Measurements from ENCODE around the gene ZNF678. TPM values are rescaled to one million over a fixed set of nuclear protein-coding genes. Genes with fewer than 3 reads are reported as not detected.
"Not testable (repeated sequence)": the region's sequence is repeated elsewhere in the genome, so short reads cannot be mapped to it uniquely, and the experiment has no call there.

ZNF678 gene
- total RNA-seq, 1 donor from 2014 or later: 19.5 TPM

DNA sequence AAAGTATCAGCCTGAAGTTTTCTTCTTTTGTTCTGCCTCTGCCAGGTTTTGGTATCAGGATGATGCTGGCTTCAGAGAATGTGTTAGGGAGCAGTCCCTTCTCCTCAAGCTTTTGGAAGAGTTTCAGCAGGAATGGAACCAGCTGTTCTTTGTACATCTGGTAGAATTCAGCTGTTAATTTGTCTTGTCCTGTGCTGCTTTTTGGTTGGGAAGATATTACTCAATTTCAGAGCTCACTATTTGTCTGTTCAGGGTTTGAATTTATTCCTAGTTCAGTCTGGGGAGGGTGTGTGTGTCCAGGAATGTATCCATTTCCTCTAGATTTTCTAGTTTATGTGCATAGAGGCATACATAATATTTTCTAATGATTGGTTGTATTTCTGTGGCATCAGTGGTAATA is 12.8 kb downstream of the ZNF678 start:
- DNase-seq (ENCODE audit: low spot score): no peak
- H3K9me3 Mint-ChIP-seq (ENCODE audit: unreplicated experiment): no peaks in the 10 kb centered on the region
- TF ChIP-seq CTCF (IDR thresholded peaks at IDR 0.05; ENCODE audit: unreplicated experiment): no peak
- H3K36me3 Mint-ChIP-seq (ENCODE audit: low read depth, unreplicated experiment): peaks cover 8% of the 10 kb centered on the region
- peaks cover 3% of the 10 kb centered on the region for H3K4me1 Mint-ChIP-seq (ENCODE audit: unreplicated experiment)
- H3K4me3 Mint-ChIP-seq (ENCODE audit: unreplicated experiment): no peak overlapping the region
- peaks cover 7% of the 10 kb centered on the region for H3K27me3 Mint-ChIP-seq (ENCODE audit: unreplicated experiment)
- H3K27ac Mint-ChIP-seq (ENCODE audit: unreplicated experiment): no peak overlapping the region

DNA sequence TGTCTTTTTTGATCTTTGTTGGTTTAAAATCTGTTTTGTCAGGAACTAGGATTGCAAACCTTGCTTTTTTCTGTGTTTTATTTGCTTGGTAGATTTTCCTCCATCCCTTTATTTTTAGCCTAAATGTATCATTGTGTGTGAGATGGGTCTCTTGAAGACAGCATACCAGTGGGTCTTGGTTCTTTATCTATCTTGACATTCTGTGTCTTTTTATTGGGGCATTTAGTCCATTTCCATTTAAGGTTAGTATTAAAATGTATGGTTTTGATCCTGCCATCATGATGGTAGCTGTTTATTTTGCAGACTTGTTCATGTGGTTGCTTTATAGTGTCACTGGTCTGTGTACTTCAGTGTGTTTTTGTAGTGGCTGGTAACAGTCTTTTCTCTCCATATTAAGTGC is 14.1 kb downstream of the ZNF678 start:
- Mint-ChIP-seq H3K4me3 (ENCODE audit: unreplicated experiment) (no peak overlapping the region), H3K27ac (ENCODE audit: unreplicated experiment) (no peak overlapping the region), H3K27me3 (ENCODE audit: unreplicated experiment) (peaks cover 8% of the 10 kb centered on the region), H3K9me3 (ENCODE audit: unreplicated experiment) (no peaks in the 10 kb centered on the region), H3K36me3 (ENCODE audit: low read depth, unreplicated experiment) (peaks cover 8% of the 10 kb centered on the region), H3K4me1 (ENCODE audit: unreplicated experiment) (peaks cover 5% of the 10 kb centered on the region)
- TF ChIP-seq CTCF (IDR thresholded peaks at IDR 0.05; ENCODE audit: unreplicated experiment): no peak
- no peak for DNase-seq (ENCODE audit: low spot score)

DNA sequence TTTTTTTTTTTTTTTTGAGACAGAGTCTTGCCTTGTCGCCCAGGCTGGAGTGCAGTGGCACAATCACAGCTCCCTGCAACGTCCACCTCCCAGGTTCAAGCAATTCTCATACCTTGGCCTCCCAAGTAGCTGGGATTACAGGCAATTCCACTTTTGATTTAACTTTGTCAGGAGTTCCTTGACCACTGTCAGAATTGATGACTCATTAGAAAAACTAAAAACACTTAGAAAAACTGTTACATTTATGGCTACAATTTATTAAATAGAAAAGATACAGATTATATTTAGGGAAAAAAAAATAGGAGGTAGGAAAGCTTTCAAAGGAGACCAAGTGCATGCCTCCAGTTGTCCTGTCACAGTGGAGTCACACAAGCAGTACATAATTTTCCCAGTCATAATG is 20.0 kb downstream of the ZNF678 start:
- no peak for DNase-seq (ENCODE audit: low spot score)
- Mint-ChIP-seq H3K36me3 (ENCODE audit: low read depth, unreplicated experiment) (peaks cover 11% of the 10 kb centered on the region), H3K9me3 (ENCODE audit: unreplicated experiment) (no peaks in the 10 kb centered on the region), H3K27ac (ENCODE audit: unreplicated experiment) (no peak overlapping the region), H3K4me3 (ENCODE audit: unreplicated experiment) (no peak overlapping the region), H3K27me3 (ENCODE audit: unreplicated experiment) (peaks cover 3% of the 10 kb centered on the region), H3K4me1 (ENCODE audit: unreplicated experiment) (peaks cover 3% of the 10 kb centered on the region)
- TF ChIP-seq CTCF (IDR thresholded peaks at IDR 0.05; ENCODE audit: unreplicated experiment): no peak

GRCh38 chr1:227586733-227587132 is 23.4 kb downstream of the ZNF678 start:
- H3K9me3 Mint-ChIP-seq (ENCODE audit: unreplicated experiment): peaks cover 18% of the 10 kb centered on the region
- DNase-seq (ENCODE audit: low spot score): no peak
- no peak overlapping the region for H3K27ac Mint-ChIP-seq (ENCODE audit: unreplicated experiment)
- no peak for TF ChIP-seq CTCF (IDR thresholded peaks at IDR 0.05; ENCODE audit: unreplicated experiment)
- peaks cover 7% of the 10 kb centered on the region for H3K27me3 Mint-ChIP-seq (ENCODE audit: unreplicated experiment)
- no peak overlapping the region for H3K4me3 Mint-ChIP-seq (ENCODE audit: unreplicated experiment)
- peaks cover 34% of the 10 kb centered on the region for H3K36me3 Mint-ChIP-seq (ENCODE audit: low read depth, unreplicated experiment)
- no peaks in the 10 kb centered on the region for H3K4me1 Mint-ChIP-seq (ENCODE audit: unreplicated experiment)

GRCh38 chr1:227587968-227588367 is 24.6 kb downstream of the ZNF678 start:
- peaks cover 18% of the 10 kb centered on the region for H3K9me3 Mint-ChIP-seq (ENCODE audit: unreplicated experiment)
- H3K36me3 Mint-ChIP-seq (ENCODE audit: low read depth, unreplicated experiment): peaks cover 41% of the 10 kb centered on the region
- no peak for TF ChIP-seq CTCF (IDR thresholded peaks at IDR 0.05; ENCODE audit: unreplicated experiment)
- no peak overlapping the region for H3K27ac Mint-ChIP-seq (ENCODE audit: unreplicated experiment)
- DNase-seq (ENCODE audit: low spot score): no peak
- H3K4me3 Mint-ChIP-seq (ENCODE audit: unreplicated experiment): no peak overlapping the region
- H3K4me1 Mint-ChIP-seq (ENCODE audit: unreplicated experiment): no peaks in the 10 kb centered on the region
- peaks cover 7% of the 10 kb centered on the region for H3K27me3 Mint-ChIP-seq (ENCODE audit: unreplicated experiment)

DNA sequence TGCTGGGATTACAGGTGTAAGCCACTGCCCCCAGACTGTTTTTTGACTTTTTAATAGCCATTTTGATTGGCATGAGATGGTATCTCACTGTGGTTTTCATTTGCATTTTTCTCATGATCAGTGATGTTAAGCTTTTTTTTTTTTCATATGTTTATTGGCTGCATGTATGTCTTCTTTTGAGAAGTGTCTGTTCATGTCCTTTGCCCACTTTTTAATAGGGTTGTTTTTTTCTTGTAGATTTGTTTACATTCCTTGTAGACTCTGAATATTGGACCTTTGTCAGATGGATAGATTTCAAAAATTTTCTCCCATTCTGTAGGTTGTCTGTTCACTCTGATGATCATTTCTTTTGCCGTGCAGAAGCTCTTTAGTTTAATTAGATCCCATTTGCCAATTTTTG is 25.4 kb downstream of the ZNF678 start:
- H3K27ac Mint-ChIP-seq (ENCODE audit: unreplicated experiment); DNase-seq (ENCODE audit: low spot score); H3K27me3 Mint-ChIP-seq (ENCODE audit: unreplicated experiment); H3K4me1 Mint-ChIP-seq (ENCODE audit: unreplicated experiment); H3K4me3 Mint-ChIP-seq (ENCODE audit: unreplicated experiment): not testable (repeated sequence)
- Mint-ChIP-seq H3K9me3 (ENCODE audit: unreplicated experiment) (peaks cover 18% of the 10 kb centered on the region), H3K36me3 (ENCODE audit: low read depth, unreplicated experiment) (peaks cover 48% of the 10 kb centered on the region)

- not testable (repeated sequence) for H3K4me1 Mint-ChIP-seq (ENCODE audit: unreplicated experiment); H3K27ac Mint-ChIP-seq (ENCODE audit: unreplicated experiment); H3K27me3 Mint-ChIP-seq (ENCODE audit: unreplicated experiment); DNase-seq (ENCODE audit: low spot score)
- Mint-ChIP-seq H3K36me3 (ENCODE audit: low read depth, unreplicated experiment) (peaks cover 55% of the 10 kb centered on the region), H3K9me3 (ENCODE audit: unreplicated experiment) (peaks cover 18% of the 10 kb centered on the region), H3K4me3 (ENCODE audit: unreplicated experiment) (peak overlapping the region; percentile 51)
Measured at GRCh38 chr1:227589777-227590176, 26.4 kb downstream of the ZNF678 start.

- H3K4me1 Mint-ChIP-seq (ENCODE audit: unreplicated experiment); H3K27ac Mint-ChIP-seq (ENCODE audit: unreplicated experiment); DNase-seq (ENCODE audit: low spot score); H3K27me3 Mint-ChIP-seq (ENCODE audit: unreplicated experiment): not testable (repeated sequence)
- peaks cover 54% of the 10 kb centered on the region for H3K36me3 Mint-ChIP-seq (ENCODE audit: low read depth, unreplicated experiment)
- peak overlapping the region; percentile 47 for H3K4me3 Mint-ChIP-seq (ENCODE audit: unreplicated experiment)
- H3K9me3 Mint-ChIP-seq (ENCODE audit: unreplicated experiment): peaks cover 20% of the 10 kb centered on the region
Measured at GRCh38 chr1:227596222-227596621, 32.9 kb downstream of the ZNF678 start.

Measured in endothelial cell (in vitro differentiated cells).